ENCODE data around the gene ANKRD55. TPM values are rescaled to one million over a fixed set of nuclear protein-coding genes. Genes with fewer than 3 reads are reported as not detected.

The ANKRD55 gene
- total RNA-seq, 1 experiment from 2014 or later = not detected

GRCh38 chr5:56172241-56172640 lies 60.9 kb downstream of the ANKRD55 start:
- Histone ChIP-seq H3K4me3 (no peak overlapping the region), H3K36me3 (ENCODE audit: low read depth) (no peaks in the 10 kb centered on the region), H3K4me1 (replicated peaks; ENCODE audit: insufficient read depth) (peaks cover 21% of the 10 kb centered on the region), H3K79me2 (ENCODE audit: low read depth) (no peaks in the 10 kb centered on the region), H3K9me2 (ENCODE audit: insufficient read depth) (no peaks in the 10 kb centered on the region), H3K4me2 (no peak overlapping the region), H3K27ac (no peak overlapping the region), H4K20me1 (ENCODE audit: insufficient read depth) (no peaks in the 10 kb centered on the region), H3F3A (ENCODE audit: insufficient read depth, low read depth) (no peaks in the 10 kb centered on the region), H2AFZ (no peak overlapping the region), H3K27me3 (ENCODE audit: insufficient read depth, low read depth) (no peaks in the 10 kb centered on the region), H3K9me3 (ENCODE audit: insufficient read depth, low read depth) (no peaks in the 10 kb centered on the region)
- no peak for DNase-seq
- TF ChIP-seq EZH2 (IDR thresholded peaks at IDR 0.05; ENCODE audit: low read depth) (no peak), CTCF (conservative IDR thresholded peaks at IDR 0.05) (no peak)
- intact Hi-C loops (cut with micrococcal nuclease; ENCODE audit: unreplicated experiment) = no loop called here
- POLR2A ChIA-PET (ENCODE audit: unreplicated experiment) = no interaction called here
- CTCF ChIA-PET = no interaction called here
- BruUV-seq (replicated peaks) = no TSS peak

- intact Hi-C loops (cut with micrococcal nuclease; ENCODE audit: unreplicated experiment) = no loop called here
- H3F3A ChIP-seq (ENCODE audit: insufficient read depth, low read depth) = no peaks in the 10 kb centered on the region
- CTCF ChIA-PET = no interaction called here
- POLR2A ChIA-PET (ENCODE audit: unreplicated experiment) = no interaction called here
- BruUV-seq (replicated peaks) = no TSS peak
- no peaks in the 10 kb centered on the region for H3K9me2 ChIP-seq (ENCODE audit: insufficient read depth)
- H3K4me2 ChIP-seq = no peak overlapping the region
- H4K20me1 ChIP-seq (ENCODE audit: insufficient read depth) = no peaks in the 10 kb centered on the region
- H2AFZ ChIP-seq = no peak overlapping the region
- TF ChIP-seq EZH2 (IDR thresholded peaks at IDR 0.05; ENCODE audit: low read depth) (no peak), CTCF (conservative IDR thresholded peaks at IDR 0.05) (no peak)
- no peaks in the 10 kb centered on the region for H3K79me2 ChIP-seq (ENCODE audit: low read depth)
- H3K4me1 ChIP-seq (replicated peaks; ENCODE audit: insufficient read depth) = peaks cover 17% of the 10 kb centered on the region
- no peak overlapping the region for H3K27ac ChIP-seq
- no peak overlapping the region for H3K4me3 ChIP-seq
- DNase-seq = no peak
- no peaks in the 10 kb centered on the region for H3K36me3 ChIP-seq (ENCODE audit: low read depth)
- no peaks in the 10 kb centered on the region for H3K27me3 ChIP-seq (ENCODE audit: insufficient read depth, low read depth)
- no peaks in the 10 kb centered on the region for H3K9me3 ChIP-seq (ENCODE audit: insufficient read depth, low read depth)
Measured at GRCh38 chr5:56170557-56170956, 62.6 kb downstream of the ANKRD55 start.

GRCh38 chr5:56169949-56170348 lies 63.2 kb downstream of the ANKRD55 start:
- Histone ChIP-seq H3F3A (ENCODE audit: insufficient read depth, low read depth) (no peaks in the 10 kb centered on the region), H3K27ac (no peak overlapping the region), H3K4me3 (no peak overlapping the region), H3K9me2 (ENCODE audit: insufficient read depth) (no peaks in the 10 kb centered on the region), H3K79me2 (ENCODE audit: low read depth) (no peaks in the 10 kb centered on the region), H2AFZ (no peak overlapping the region), H3K4me2 (no peak overlapping the region), H3K27me3 (ENCODE audit: insufficient read depth, low read depth) (no peaks in the 10 kb centered on the region), H3K4me1 (replicated peaks; ENCODE audit: insufficient read depth) (peaks cover 11% of the 10 kb centered on the region), H4K20me1 (ENCODE audit: insufficient read depth) (no peaks in the 10 kb centered on the region), H3K9me3 (ENCODE audit: insufficient read depth, low read depth) (no peaks in the 10 kb centered on the region), H3K36me3 (ENCODE audit: low read depth) (no peaks in the 10 kb centered on the region)
- POLR2A ChIA-PET (ENCODE audit: unreplicated experiment) = no interaction called here
- BruUV-seq (replicated peaks) = no TSS peak
- TF ChIP-seq EZH2 (IDR thresholded peaks at IDR 0.05; ENCODE audit: low read depth) (no peak), CTCF (conservative IDR thresholded peaks at IDR 0.05) (no peak)
- intact Hi-C loops (cut with micrococcal nuclease; ENCODE audit: unreplicated experiment) = no loop called here
- no peak for DNase-seq
- CTCF ChIA-PET = interaction anchor here (0.9 kb wide), 1 partner anchor 24 kb away, joined by 11 read pairs; no protein-coding TSS in a partner anchor

Measured in PC-9 (cell line).